ENCODE measurements around the gene PCP2.
A peak's percentile ranks its signal among the peaks of the same experiment; 100 is the strongest.

Gene PCP2

GRCh38 chr19:7642295-7643030 lies 8.9 kb upstream of the PCP2 start:
- TF ChIP-seq MAX (IDR thresholded peaks at IDR 0.05; ENCODE audit: low read depth, low read length) (no peak), POLR2A (IDR thresholded peaks at IDR 0.05; ENCODE audit: extremely low read depth, insufficient read length) (no peak), MYC (IDR thresholded peaks at IDR 0.05; ENCODE audit: low read depth, low read length) (no peak), CTCF (IDR thresholded peaks at IDR 0.05; ENCODE audit: low read depth, low read length) (no peak)
- no peak for DNase-seq (ENCODE audit: low read depth)
- no peak overlapping the region for H3K4me3 ChIP-seq (ENCODE audit: low read depth, low read length)

GRCh38 chr19:7641290-7642276 lies 8.1 kb upstream of the PCP2 start:
- no peak overlapping the region for H3K4me3 ChIP-seq (ENCODE audit: low read depth, low read length)
- peak; percentile 22 for TF ChIP-seq CTCF (IDR thresholded peaks at IDR 0.05; ENCODE audit: low read depth, low read length)
- TF ChIP-seq MAX (IDR thresholded peaks at IDR 0.05; ENCODE audit: low read depth, low read length), result no peak
- DNase-seq (ENCODE audit: low read depth), result no peak

- no peak for DNase-seq (ENCODE audit: low read depth)
- TF ChIP-seq POLR2A (IDR thresholded peaks at IDR 0.05; ENCODE audit: extremely low read depth, insufficient read length), result no peak
- no peak for TF ChIP-seq MYC (IDR thresholded peaks at IDR 0.05; ENCODE audit: low read depth, low read length)
- TF ChIP-seq MAX (IDR thresholded peaks at IDR 0.05; ENCODE audit: low read depth, low read length), result no peak
- no peak for TF ChIP-seq CTCF (IDR thresholded peaks at IDR 0.05; ENCODE audit: low read depth, low read length)
- no peak overlapping the region for H3K4me3 ChIP-seq (ENCODE audit: low read depth, low read length)
Observed at GRCh38 chr19:7640803-7641202, 7.3 kb upstream of the PCP2 start.

- DNase-seq (ENCODE audit: low read depth), result no peak
- H3K4me3 ChIP-seq (ENCODE audit: low read depth, low read length), result no peak overlapping the region
- TF ChIP-seq MAX (IDR thresholded peaks at IDR 0.05; ENCODE audit: low read depth, low read length), result 0 out of 2 replicates have a peak, but pooled peaks have one; percentile 38
- TF ChIP-seq CTCF (IDR thresholded peaks at IDR 0.05; ENCODE audit: low read depth, low read length), result no peak
- TF ChIP-seq POLR2A (IDR thresholded peaks at IDR 0.05; ENCODE audit: extremely low read depth, insufficient read length), result no peak
- TF ChIP-seq MYC (IDR thresholded peaks at IDR 0.05; ENCODE audit: low read depth, low read length), result no peak
Observed at GRCh38 chr19:7639863-7640348, 6.4 kb upstream of the PCP2 start.

- TF ChIP-seq MYC (IDR thresholded peaks at IDR 0.05; ENCODE audit: low read depth, low read length), result no peak
- no peak for TF ChIP-seq POLR2A (IDR thresholded peaks at IDR 0.05; ENCODE audit: extremely low read depth, insufficient read length)
- no peak for TF ChIP-seq MAX (IDR thresholded peaks at IDR 0.05; ENCODE audit: low read depth, low read length)
- no peak for TF ChIP-seq CTCF (IDR thresholded peaks at IDR 0.05; ENCODE audit: low read depth, low read length)
- no peak overlapping the region for H3K4me3 ChIP-seq (ENCODE audit: low read depth, low read length)
- no peak for DNase-seq (ENCODE audit: low read depth)
Observed at GRCh38 chr19:7638802-7639465, 5.4 kb upstream of the PCP2 start.

Measured in NB4 (cell line).